Endodermal cell (in vitro differentiated cells): ENCODE measurements around the gene FAM13A. TPM values are rescaled to one million over a fixed set of nuclear protein-coding genes. Genes with fewer than 3 reads are reported as not detected.

Experiments
- DNase-seq: peaks from one replicate; pipeline ENCODE4 v3.0.0-alpha.2; 2017
- H3K27ac ChIP-seq: 2 replicates; pipeline ENCODE4 v1.5.1; 2013; ENCODE audit warnings: mild to moderate bottlenecking, low read depth, low read length, moderate library complexity
- H3K27me3 ChIP-seq: 2 replicates; pipeline ENCODE4 v1.6.1; 2013; ENCODE audit warnings: mild to moderate bottlenecking, low read length, moderate library complexity; ENCODE audit not compliant: insufficient read depth, control insufficient read depth, poor library complexity, severe bottlenecking
- H3K36me3 ChIP-seq: 2 replicates; pipeline ENCODE4 v1.7.0; 2013; ENCODE audit warnings: mild to moderate bottlenecking, low read length, moderate library complexity; ENCODE audit not compliant: control insufficient read depth, insufficient read depth
- H3K4me1 ChIP-seq: one replicate; pipeline ENCODE4 v1.7.0; 2013; ENCODE audit warnings: low read length; ENCODE audit not compliant: control insufficient read depth, insufficient read depth
- H3K4me3 ChIP-seq: 2 replicates; pipeline ENCODE4 v1.5.1; 2013; ENCODE audit warnings: mild to moderate bottlenecking, low read length, moderate library complexity
- H3K9ac ChIP-seq: 2 replicates; pipeline ENCODE4 v1.6.1; 2013; ENCODE audit warnings: mild to moderate bottlenecking, low read length, moderate library complexity; ENCODE audit not compliant: poor library complexity, severe bottlenecking; ENCODE audit errors: extremely low read depth
- H3K9me3 ChIP-seq: 2 replicates; pipeline ENCODE4 v1.6.1; 2013; ENCODE audit warnings: mild to moderate bottlenecking, low read length, moderate library complexity; ENCODE audit not compliant: control insufficient read depth
- H3K27ac Mint-ChIP-seq: 2 replicates; pipeline ENCODE4 v1.8.0; 2020; ENCODE audit warnings: mixed read lengths
- H3K27me3 Mint-ChIP-seq: 2 replicates; pipeline ENCODE4 v1.8.0; 2021; ENCODE audit warnings: mild to moderate bottlenecking, mixed read lengths; ENCODE audit not compliant: insufficient read depth
- H3K36me3 Mint-ChIP-seq: 2 replicates; pipeline ENCODE4 v1.8.0; 2020; ENCODE audit warnings: low read depth, mixed read lengths
- H3K4me1 Mint-ChIP-seq: 2 replicates; pipeline ENCODE4 v1.8.0; 2020; ENCODE audit warnings: mixed read lengths
- H3K4me3 Mint-ChIP-seq: 2 replicates; pipeline ENCODE4 v1.8.0; 2020; ENCODE audit warnings: mild to moderate bottlenecking, moderate library complexity, mixed read lengths
- H3K9me3 Mint-ChIP-seq: 2 replicates; pipeline ENCODE4 v1.8.0; 2020; ENCODE audit warnings: mild to moderate bottlenecking, mixed read lengths
- CTCF ChIP-seq: fragments of 200-600 bp; sonication (generic); conservative IDR thresholded peaks from 2 replicates; pipeline ENCODE4 v1.5.0; 2021; ENCODE audit warnings: antibody characterized with exemption, mild to moderate bottlenecking
- WGBS, 2 experiments: methylation state at CpG; one replicate each; pipeline versions ENCODE4 v1.1.5 to v1.1.7; 2013; ENCODE audit warnings: missing lambda C conversion rate in 2 of 2, mixed read lengths in 1 of 2; ENCODE audit not compliant: insufficient coverage in 1 of 2, insufficient read length in 1 of 2; 5-methylcytosine and 5-hydroxymethylcytosine counted together
- total RNA-seq, 2 donors: library from RNA; stranded (reverse); fragmentation: NEBNext Ultra II Directional in 1 of 2; extraction: Animal tissue kit (Norgen Biotek cat#: 25700) in 1 of 2; gene quantifications; 2 replicates in 1 of 2; 3 replicates in 1 of 2; pipeline ENCODE4 v1.2.1, GENCODE V29; 2021

FAM13A gene
- total RNA-seq, 2 donors from 2014 or later = 13.6 to 17.0 TPM

DNA sequence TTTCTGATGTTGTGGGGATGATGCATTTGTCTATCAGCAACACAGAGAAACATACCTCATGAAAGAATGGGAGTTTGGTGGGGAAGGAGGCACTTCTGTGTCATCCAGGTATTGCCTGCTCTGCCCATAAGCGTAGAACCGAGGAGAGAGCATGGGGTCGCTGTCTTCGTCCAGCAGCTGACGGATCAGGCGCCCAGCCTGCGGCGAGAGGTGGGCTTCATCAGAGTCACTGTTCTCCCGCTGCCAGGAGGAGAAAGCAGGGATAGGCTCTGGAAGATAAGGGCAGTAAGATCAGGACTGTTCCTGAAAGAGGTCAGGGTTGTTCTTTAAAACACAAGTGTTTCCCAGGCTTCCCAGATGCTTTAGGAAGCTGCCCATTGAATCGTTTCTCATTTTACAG, 306.6 kb downstream of the FAM13A start:
- no peak overlapping the region for H3K27ac Mint-ChIP-seq
- no peak overlapping the region for H3K4me3 ChIP-seq
- no peaks in the 10 kb centered on the region for H3K27me3 Mint-ChIP-seq
- WGBS, 2 experiments = 93 to 98% methylated on average over 10 of the region's 10 CpGs
- H3K36me3 Mint-ChIP-seq = peaks cover 36% of the 10 kb centered on the region
- no peaks in the 10 kb centered on the region for H3K4me1 ChIP-seq
- peaks cover 11% of the 10 kb centered on the region for H3K4me1 Mint-ChIP-seq
- H3K9me3 ChIP-seq = no peaks in the 10 kb centered on the region
- DNase-seq = no peak
- peaks cover 14% of the 10 kb centered on the region for H3K36me3 ChIP-seq
- no peak overlapping the region for H3K4me3 Mint-ChIP-seq
- no peak for TF ChIP-seq CTCF
- H3K27ac ChIP-seq = no peak overlapping the region
- H3K27me3 ChIP-seq = no peaks in the 10 kb centered on the region
- no peak overlapping the region for H3K9ac ChIP-seq
- no peaks in the 10 kb centered on the region for H3K9me3 Mint-ChIP-seq

GRCh38 chr4:88747351-88747750, 309.6 kb downstream of the FAM13A start:
- Mint-ChIP-seq H3K36me3 (peaks cover 36% of the 10 kb centered on the region), H3K27ac (no peak overlapping the region), H3K4me1 (no peaks in the 10 kb centered on the region), H3K4me3 (no peak overlapping the region), H3K9me3 (no peaks in the 10 kb centered on the region), H3K27me3 (no peaks in the 10 kb centered on the region)
- 95 to 98% methylated on average over 4 to 7 of the region's 7 CpGs for WGBS, 2 experiments
- peaks cover 17% of the 10 kb centered on the region for H3K36me3 ChIP-seq
- no peaks in the 10 kb centered on the region for H3K27me3 ChIP-seq
- TF ChIP-seq CTCF = no peak
- no peak for DNase-seq
- H3K9ac ChIP-seq = no peak overlapping the region
- no peak overlapping the region for H3K27ac ChIP-seq
- no peaks in the 10 kb centered on the region for H3K9me3 ChIP-seq
- H3K4me1 ChIP-seq = no peaks in the 10 kb centered on the region
- H3K4me3 ChIP-seq = no peak overlapping the region

- TF ChIP-seq CTCF = no peak
- H3K9me3 ChIP-seq = no peaks in the 10 kb centered on the region
- WGBS, 2 experiments = 94 to 97% methylated on average over 4 to 5 of the region's 5 CpGs
- Mint-ChIP-seq H3K36me3 (peaks cover 35% of the 10 kb centered on the region), H3K27ac (no peak overlapping the region), H3K9me3 (no peaks in the 10 kb centered on the region), H3K4me1 (no peaks in the 10 kb centered on the region), H3K27me3 (no peaks in the 10 kb centered on the region), H3K4me3 (no peak overlapping the region)
- H3K27me3 ChIP-seq = no peaks in the 10 kb centered on the region
- H3K9ac ChIP-seq = no peak overlapping the region
- H3K4me1 ChIP-seq = no peaks in the 10 kb centered on the region
- peaks cover 17% of the 10 kb centered on the region for H3K36me3 ChIP-seq
- no peak for DNase-seq
- H3K4me3 ChIP-seq = no peak overlapping the region
- no peak overlapping the region for H3K27ac ChIP-seq
These were observed 310.8 kb downstream of the FAM13A start for GRCh38 chr4:88746206-88746605.
